ENCODE data around the gene ANKRD44.
"Not testable (repeated sequence)": the region's sequence is repeated elsewhere in the genome, so short reads cannot be mapped to it uniquely, and the experiment has no call there.

Gene ANKRD44

DNA sequence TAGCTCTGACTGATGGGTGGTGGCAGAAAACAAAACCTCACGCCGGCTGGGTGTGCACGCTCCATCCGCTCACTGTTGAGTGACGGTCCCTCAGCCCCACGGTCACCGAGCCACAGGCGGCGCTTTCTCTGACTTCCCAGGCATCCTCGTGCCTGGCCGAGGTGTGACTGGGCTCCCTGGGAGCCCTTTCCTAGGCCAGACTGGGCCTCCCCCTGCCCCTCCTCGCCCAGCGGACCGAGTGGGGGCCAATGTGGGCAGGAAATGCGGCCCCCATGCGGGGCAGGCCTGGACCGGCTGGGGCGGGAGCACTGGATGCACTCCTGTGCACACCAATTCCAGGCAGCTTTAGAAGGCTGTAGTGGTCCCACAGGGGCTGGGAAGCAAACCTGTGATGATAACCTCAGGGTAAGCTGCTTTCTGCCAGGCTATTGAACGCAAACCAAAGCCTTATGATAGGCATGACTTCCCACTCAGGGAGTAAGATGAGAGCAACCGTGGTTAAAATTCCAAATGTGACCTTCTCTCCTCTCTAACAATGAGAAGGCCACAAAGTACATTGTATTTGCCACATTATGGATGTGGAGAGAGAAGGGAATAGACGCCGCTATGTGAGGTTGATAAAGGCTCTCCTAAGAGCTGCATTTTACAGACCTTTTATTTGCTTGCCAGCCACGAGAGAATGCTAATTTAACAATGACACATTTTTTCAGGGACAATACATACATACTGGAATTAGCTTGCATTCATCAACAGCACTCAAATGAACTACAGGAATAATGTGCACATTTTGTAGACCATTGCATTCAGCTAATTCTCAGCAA lies 300.2 kb downstream of the ANKRD44 start:
- no peak for DNase-seq

GRCh38 chr2:197008741-197009341 lies 301.7 kb downstream of the ANKRD44 start:
- not testable (repeated sequence) for DNase-seq

DNA sequence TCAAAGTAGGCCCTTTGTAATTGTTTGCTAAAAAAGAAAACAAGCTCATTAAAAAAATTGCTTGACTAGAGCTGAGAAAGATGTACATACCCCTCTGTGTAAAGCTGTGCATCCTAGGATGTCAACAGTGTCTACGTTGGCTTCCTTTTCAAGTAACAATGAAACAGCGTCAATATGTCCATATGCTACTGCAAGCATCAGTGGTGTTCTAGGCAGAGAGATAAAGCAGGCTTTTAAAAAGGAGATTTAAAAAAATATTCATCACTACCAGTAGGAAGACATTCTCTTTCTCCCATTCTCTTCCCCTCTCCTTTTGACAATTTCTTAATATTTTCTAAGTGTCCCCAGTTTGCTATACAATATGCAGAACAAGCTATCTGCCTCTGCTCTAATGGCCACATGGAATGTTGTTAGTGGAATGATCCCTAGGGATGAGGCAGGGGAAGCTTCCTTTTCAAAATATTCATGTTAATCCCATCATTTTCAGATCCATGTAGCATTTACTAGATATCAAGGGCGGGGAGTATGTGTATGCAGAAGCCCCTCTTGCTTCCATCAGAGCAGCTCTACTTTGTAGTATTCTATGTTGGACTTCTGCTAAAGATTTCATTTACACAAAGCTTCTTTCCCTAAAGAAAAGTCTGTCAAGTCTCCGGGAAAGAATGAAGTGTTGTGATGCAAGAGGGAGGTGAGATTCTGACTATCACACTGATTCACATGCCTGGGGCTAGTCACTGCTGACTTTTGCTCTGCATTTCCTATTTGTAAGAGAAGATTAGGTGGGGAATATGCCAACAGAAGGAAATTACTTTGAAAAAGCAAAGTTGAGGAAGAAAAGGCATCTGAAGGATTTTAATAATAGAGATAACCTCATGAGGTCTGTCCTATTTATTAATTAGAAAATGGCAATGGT lies 302.6 kb downstream of the ANKRD44 start:
- DNase-seq = no peak

GRCh38 chr2:197001921-197002320 lies 308.7 kb downstream of the ANKRD44 start:
- DNase-seq = no peak

DNA sequence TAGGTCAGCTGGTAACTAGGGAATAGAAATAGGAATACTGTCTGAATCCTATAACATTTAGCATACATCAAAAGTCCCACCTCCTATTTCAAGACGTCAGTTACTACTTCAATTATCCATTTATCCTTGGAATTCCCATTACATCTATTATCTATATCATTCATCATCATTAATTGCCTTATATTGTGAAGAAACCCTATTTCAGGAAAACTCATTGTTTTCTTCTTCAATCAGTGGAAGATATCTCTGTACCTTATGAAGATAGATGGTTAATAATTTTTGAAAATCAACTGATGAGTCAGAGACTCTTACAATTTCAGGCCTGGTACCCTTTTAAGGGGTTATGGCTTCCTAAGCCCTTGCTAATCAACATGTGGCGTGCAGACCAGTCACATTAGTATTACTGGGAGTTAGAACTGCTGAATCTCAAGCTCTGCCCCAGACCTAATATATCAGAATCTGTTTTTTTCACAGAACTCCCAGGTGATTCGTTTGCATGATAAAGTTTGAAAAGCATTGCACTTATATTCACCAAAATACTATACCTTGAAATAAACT lies 314.7 kb downstream of the ANKRD44 start:
- no peak for DNase-seq

- DNase-seq = no peak
Observed at GRCh38 chr2:196994764-196995163, 315.8 kb downstream of the ANKRD44 start.

- DNase-seq = no peak
Observed at GRCh38 chr2:196993617-196994016, 317.0 kb downstream of the ANKRD44 start.

DNA sequence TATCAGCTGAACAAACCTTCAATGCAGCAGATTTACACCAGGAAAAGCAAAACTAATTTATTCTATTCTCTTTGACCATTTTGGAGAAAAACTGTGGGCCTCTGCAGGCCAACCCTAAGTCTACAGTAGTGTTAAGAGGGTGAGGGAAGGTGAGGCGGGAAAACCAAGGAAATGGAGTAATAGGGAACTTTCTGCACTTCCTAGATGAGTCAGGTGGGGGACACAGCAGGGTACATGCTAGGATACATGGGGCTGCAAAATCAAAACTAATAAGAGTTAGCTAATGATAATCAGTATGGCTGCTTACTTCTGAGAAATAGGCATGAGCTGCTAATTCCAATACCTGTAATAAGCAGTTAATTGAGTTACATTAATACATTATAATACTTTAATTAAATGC lies 318.1 kb downstream of the ANKRD44 start:
- DNase-seq = no peak

- no peak for DNase-seq
Observed at GRCh38 chr2:196990788-196991461, 319.7 kb downstream of the ANKRD44 start.

DNA sequence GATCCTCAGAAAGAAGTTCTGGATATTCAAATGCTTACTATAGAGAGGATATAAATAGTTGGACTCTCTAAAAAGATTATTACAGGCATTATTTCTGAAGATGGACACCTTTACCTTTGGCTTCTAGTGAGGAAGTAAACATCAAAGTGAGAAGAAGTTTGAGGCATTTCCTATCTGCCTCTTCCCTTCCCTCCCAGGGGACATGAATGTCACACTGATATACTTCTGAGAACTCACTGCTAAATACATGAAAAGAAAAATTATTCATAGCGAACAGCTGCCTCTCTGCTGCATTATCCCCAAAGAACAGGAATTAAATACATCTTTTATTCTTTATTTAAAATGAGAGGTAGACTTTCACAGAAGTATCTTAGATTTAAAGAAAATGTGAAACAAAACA lies 320.5 kb downstream of the ANKRD44 start:
- no peak for DNase-seq

GRCh38 chr2:196989496-196989895 lies 321.1 kb downstream of the ANKRD44 start:
- no peak for DNase-seq

- DNase-seq = no peak
Observed at GRCh38 chr2:196988639-196989038, 321.9 kb downstream of the ANKRD44 start.

- no peak for DNase-seq
Observed at GRCh38 chr2:196987649-196988364, 322.8 kb downstream of the ANKRD44 start.

DNA sequence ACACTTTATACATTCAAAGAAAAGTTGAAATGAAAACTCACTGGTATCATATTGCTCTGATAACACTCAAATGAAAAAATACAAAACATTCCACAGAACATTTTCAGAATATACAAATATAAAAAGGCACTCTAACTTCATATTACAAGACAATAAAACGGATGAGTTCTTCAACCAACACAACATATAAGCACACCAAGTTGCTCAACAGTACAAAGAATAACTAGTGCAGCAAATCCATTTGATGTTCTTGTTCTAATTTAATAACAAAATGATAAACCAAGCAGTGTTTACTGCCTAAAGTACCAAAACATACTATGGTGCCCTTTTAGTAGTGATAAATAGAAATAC lies 323.3 kb downstream of the ANKRD44 start:
- DNase-seq = no peak

DNA sequence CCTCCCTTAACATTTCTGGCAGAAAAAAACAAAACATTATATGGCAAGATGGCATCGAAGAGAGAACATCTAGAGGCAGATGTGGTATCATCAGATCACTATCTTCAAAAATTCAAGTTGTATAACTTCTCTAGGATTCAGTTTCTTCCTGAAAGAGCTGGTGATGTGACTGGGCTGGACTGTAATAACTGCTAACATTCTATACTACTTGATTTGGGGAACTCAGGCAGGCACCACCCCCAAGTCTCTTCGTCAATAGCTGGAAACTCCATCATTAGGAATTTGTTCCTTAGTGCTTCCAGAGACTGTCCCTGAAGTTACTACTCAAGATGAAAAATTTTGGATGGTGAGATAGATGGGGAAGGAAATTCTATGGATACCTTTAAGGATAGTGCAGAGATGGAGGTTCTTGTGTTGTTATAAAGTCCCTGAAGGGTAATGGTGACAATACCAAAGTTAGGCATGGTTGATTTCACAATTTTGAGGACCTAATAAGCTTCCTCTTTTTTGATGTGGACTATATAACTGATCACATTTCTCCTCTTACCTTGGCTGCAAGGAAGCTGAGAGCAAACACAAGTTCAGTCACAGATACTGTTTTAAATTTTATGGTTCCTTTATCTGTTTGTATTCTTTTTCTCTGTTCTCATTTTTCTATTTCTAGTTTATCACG lies 324.9 kb downstream of the ANKRD44 start:
- DNase-seq = no peak

GRCh38 chr2:196984903-196985302 lies 325.7 kb downstream of the ANKRD44 start:
- DNase-seq = no peak

- DNase-seq = no peak
Observed at GRCh38 chr2:196983934-196984333, 326.6 kb downstream of the ANKRD44 start.

- DNase-seq = no peak
Observed at GRCh38 chr2:196980473-196980872, 330.1 kb downstream of the ANKRD44 start.

DNA sequence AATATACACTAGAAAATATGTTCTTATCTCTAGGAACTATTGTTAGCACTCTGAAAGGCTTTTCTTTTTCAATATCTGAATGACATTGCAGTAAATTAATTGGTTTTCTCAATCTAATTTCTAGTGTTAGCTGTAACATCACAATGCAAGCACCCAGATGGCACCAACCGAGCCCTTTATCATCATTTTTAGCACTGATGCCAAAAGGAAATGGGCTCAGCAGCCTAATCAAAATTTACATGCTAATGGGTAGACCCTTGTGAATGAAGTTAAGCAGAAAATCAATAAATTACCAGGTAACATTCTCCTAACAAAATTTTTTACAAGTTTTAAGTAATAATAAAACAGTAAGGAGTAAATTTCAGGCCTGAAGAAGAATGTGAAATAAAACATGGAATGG lies 330.6 kb downstream of the ANKRD44 start:
- DNase-seq = no peak

- DNase-seq = no peak
Observed at GRCh38 chr2:196977507-196977906, 333.1 kb downstream of the ANKRD44 start.

GRCh38 chr2:196974970-196975369 lies 335.6 kb downstream of the ANKRD44 start:
- DNase-seq = no peak
